Astrocyte (in vitro differentiated cells and primary cell): ENCODE results near the gene APBB3. TPM values are rescaled to one million over a fixed set of nuclear protein-coding genes. Genes with fewer than 3 reads are reported as not detected.

Experiments
- DNase-seq: peaks from one replicate; pipeline ENCODE4 v3.0.0-alpha.2; 2010; ENCODE audit warnings: low read depth
- FAIRE-seq: peaks from 2 replicates; lab custom pipeline; 2011; peaks lifted over from hg19 to GRCh38; lab: Jason Lieb, UNC
- H2AFZ ChIP-seq: 2 replicates; pipeline ENCODE4 v1.6.0; 2012; ENCODE audit warnings: low read depth, low read length, inconsistent platforms
- H3K27ac ChIP-seq: 2 replicates; pipeline ENCODE4 v1.5.1; 2011; ENCODE audit warnings: low read depth, low read length, inconsistent platforms
- H3K27me3 ChIP-seq: 2 replicates; pipeline ENCODE4 v1.6.0; 2011; ENCODE audit warnings: low read length, inconsistent platforms; ENCODE audit not compliant: insufficient read depth
- H3K36me3 ChIP-seq: 2 replicates; pipeline ENCODE4 v1.5.1; 2011; ENCODE audit warnings: low read length, inconsistent platforms; ENCODE audit not compliant: insufficient read depth
- H3K4me1 ChIP-seq: 2 replicates; pipeline ENCODE4 v1.5.1; 2011; ENCODE audit warnings: low read length, inconsistent platforms; ENCODE audit not compliant: insufficient read depth
- H3K4me2 ChIP-seq: 2 replicates; pipeline ENCODE4 v1.6.0; 2012; ENCODE audit warnings: low read length, inconsistent platforms
- H3K4me3 ChIP-seq: 2 replicates; pipeline ENCODE4 v1.5.1; 2011; ENCODE audit warnings: low read depth, mild to moderate bottlenecking, low read length, inconsistent platforms; ENCODE audit not compliant: insufficient read depth
- H3K79me2 ChIP-seq: 2 replicates; pipeline ENCODE4 v1.6.0; 2012; ENCODE audit warnings: mild to moderate bottlenecking, low read length, inconsistent platforms; ENCODE audit not compliant: insufficient read depth
- H3K9ac ChIP-seq: 2 replicates; pipeline ENCODE4 v1.6.0; 2012; ENCODE audit warnings: mild to moderate bottlenecking, low read length, inconsistent platforms
- H3K9me3 ChIP-seq: 2 replicates; pipeline ENCODE4 v1.5.1; 2012; ENCODE audit warnings: low read depth, mild to moderate bottlenecking, low read length, inconsistent platforms; ENCODE audit not compliant: insufficient read depth
- H4K20me1 ChIP-seq: 2 replicates; pipeline ENCODE4 v1.6.0; 2012; ENCODE audit warnings: low read length, inconsistent platforms; ENCODE audit not compliant: insufficient read depth
- H3K27ac Mint-ChIP-seq: one replicate; pipeline ENCODE4 v1.8.0; 2021; ENCODE audit warnings: mild to moderate bottlenecking, mixed read lengths; ENCODE audit not compliant: unreplicated experiment
- H3K27me3 Mint-ChIP-seq: one replicate; pipeline ENCODE4 v1.8.0; 2021; ENCODE audit warnings: low read depth, mixed read lengths; ENCODE audit not compliant: unreplicated experiment
- H3K36me3 Mint-ChIP-seq: one replicate; pipeline ENCODE4 v1.8.0; 2021; ENCODE audit warnings: low read depth, mixed read lengths; ENCODE audit not compliant: unreplicated experiment
- H3K4me1 Mint-ChIP-seq: one replicate; pipeline ENCODE4 v1.8.0; 2021; ENCODE audit warnings: low read depth, mixed read lengths; ENCODE audit not compliant: unreplicated experiment
- H3K4me3 Mint-ChIP-seq: one replicate; pipeline ENCODE4 v1.8.0; 2021; ENCODE audit warnings: mild to moderate bottlenecking, moderate library complexity, mixed read lengths; ENCODE audit not compliant: unreplicated experiment
- H3K9me3 Mint-ChIP-seq: one replicate; pipeline ENCODE4 v1.8.0; 2021; ENCODE audit warnings: mild to moderate bottlenecking, mixed read lengths; ENCODE audit not compliant: unreplicated experiment
- CTCF ChIP-seq: IDR thresholded peaks from 2 replicates; pipeline ENCODE4 v1.5.1; 2011; ENCODE audit warnings: low read depth, mild to moderate bottlenecking, inconsistent platforms, low read length, moderate library complexity; ENCODE audit not compliant: insufficient read depth
- EZH2 ChIP-seq: IDR thresholded peaks from 2 replicates; pipeline ENCODE4 v1.6.1; 2012; ENCODE audit warnings: mild to moderate bottlenecking, low read length, inconsistent platforms; ENCODE audit not compliant: insufficient read depth
- total RNA-seq: library from RNA; stranded (reverse); gene quantifications from 2 replicates; pipeline ENCODE4 v1.2.1, GENCODE V29; 2021

Gene APBB3
- total RNA-seq, 1 donor from 2014 or later: 20.4 TPM

- Mint-ChIP-seq H3K27ac (peak overlapping the region; percentile 43), H3K4me1 (peaks cover 10% of the 10 kb centered on the region), H3K9me3 (no peaks in the 10 kb centered on the region), H3K4me3 (peak overlapping the region; percentile 90), H3K36me3 (peaks cover 22% of the 10 kb centered on the region), H3K27me3 (no peaks in the 10 kb centered on the region)
- Histone ChIP-seq H3K27ac (peak overlapping the region; percentile 83), H3K9ac (peak overlapping the region; percentile 97), H3K4me3 (peak overlapping the region; percentile 99), H3K9me3 (no peaks in the 10 kb centered on the region), H3K36me3 (peaks cover 9% of the 10 kb centered on the region), H3K79me2 (peaks cover 43% of the 10 kb centered on the region), H3K27me3 (no peaks in the 10 kb centered on the region), H4K20me1 (peaks cover 16% of the 10 kb centered on the region), H2AFZ (peak overlapping the region; percentile 92), H3K4me1 (peaks cover 18% of the 10 kb centered on the region), H3K4me2 (peak overlapping the region; percentile 100)
- DNase-seq (peak; percentile 26), FAIRE-seq (peak; percentile 55)
- TF ChIP-seq EZH2: no peak
- no peak for TF ChIP-seq CTCF
Measured at GRCh38 chr5:140565024-140565779, 804 bp upstream of the APBB3 start.

GRCh38 chr5:140563596-140563995 is 802 bp downstream of the APBB3 start:
- Mint-ChIP-seq H3K27me3 (no peaks in the 10 kb centered on the region), H3K36me3 (peaks cover 23% of the 10 kb centered on the region), H3K4me1 (peaks cover 6% of the 10 kb centered on the region), H3K4me3 (peak overlapping the region; percentile 90), H3K9me3 (no peaks in the 10 kb centered on the region), H3K27ac (peak overlapping the region; percentile 94)
- DNase-seq (no peak), FAIRE-seq (no peak)
- Histone ChIP-seq H3K4me1 (peaks cover 18% of the 10 kb centered on the region), H2AFZ (peak overlapping the region; percentile 92), H3K36me3 (peaks cover 9% of the 10 kb centered on the region), H3K27me3 (no peaks in the 10 kb centered on the region), H3K79me2 (peaks cover 43% of the 10 kb centered on the region), H3K4me2 (peak overlapping the region; percentile 100), H3K9ac (peak overlapping the region; percentile 97), H4K20me1 (peaks cover 11% of the 10 kb centered on the region), H3K9me3 (no peaks in the 10 kb centered on the region), H3K27ac (peak overlapping the region; percentile 83), H3K4me3 (peak overlapping the region; percentile 99)
- TF ChIP-seq CTCF (no peak), EZH2 (no peak)
